Measurements from ENCODE around the gene PSD4.

Gene PSD4

DNA sequence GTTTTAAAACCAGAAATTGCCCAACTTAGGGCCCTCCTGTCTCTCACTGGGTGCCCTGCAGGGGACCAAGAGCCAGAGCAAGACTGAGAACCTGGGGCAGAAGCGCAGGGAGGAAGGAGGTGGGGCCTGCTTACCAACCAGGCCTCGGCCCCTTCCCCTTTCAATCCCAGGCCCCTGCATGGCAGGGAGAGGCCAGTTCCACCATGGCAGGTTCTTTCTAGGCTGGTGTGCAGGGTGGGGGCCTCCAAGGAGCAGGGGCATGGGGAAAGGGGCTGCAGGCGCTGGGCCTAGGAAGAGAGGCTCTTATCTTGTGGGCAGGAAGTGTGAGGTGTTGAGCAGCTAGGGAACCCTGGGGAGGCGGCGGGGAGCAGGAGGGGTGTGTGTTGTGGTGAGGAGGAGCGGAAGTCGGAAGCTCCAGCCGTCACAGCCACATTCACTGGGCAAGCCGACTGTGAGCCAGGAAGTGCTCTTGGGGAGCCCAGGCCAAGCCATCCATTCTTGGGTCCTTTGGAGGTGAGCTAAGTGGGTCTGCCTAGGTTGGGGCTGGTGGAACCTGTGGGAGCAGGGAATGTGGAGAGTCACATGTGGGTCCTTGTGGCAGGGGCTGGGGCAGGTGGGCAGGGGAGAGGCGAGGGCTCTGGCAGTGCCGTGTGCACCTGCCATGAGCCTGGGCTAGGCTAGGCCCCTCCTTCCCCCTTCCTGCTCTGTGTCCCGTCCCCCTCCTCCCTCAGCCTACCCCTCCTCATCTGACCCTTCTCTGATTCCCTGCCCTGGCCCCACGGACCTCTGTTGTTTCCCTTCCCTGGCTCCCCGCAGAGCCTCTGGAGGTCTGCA is at the start of gene PSD4:
PSD4 (plus strand) TSS at position 430 of the 834 bp plus-strand sequence. CDS start 8,486 bp downstream, outside the sequence.
- peak; percentile 64 to 70 (median 69) for DNase-seq (ENCODE audit: low read depth in 3 of 3, low spot score in 1 of 3)

DNA sequence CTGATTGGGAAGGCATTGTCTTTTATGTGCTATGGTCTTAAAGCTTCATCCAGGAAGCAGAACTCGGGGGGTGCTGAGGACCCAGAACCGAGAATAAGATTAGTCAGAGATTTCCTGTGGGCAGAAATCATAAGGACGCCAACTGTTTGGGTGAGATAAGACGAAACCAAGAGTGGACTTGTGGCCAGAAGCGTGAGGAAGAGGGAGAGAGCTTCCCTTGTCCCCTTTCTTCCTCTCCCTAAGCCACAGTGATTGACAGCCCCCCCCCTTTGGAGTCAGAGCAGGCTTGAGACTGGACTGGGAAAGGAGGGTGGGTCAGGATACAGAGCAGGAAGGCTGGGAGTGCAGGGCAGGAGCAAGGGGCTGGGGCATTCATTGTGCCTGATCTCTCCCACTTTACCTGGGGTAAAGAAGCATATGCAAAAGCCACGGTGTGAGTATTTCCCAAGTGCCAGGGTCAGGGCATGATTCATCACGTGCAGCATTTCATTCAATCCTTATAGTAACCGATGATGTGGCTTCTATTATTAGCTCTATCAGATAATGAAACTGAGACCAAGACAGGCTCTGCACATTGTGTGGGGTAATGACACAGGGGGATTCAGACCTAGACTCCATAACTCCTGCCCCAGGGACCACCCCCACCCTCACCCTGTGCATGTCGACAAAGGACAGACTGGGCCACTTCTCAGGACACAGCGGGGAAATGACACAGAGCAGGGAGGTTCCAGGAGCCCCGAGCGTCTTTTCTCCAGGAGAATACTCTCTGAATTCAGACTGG is 49.4 kb upstream of the PSD4 start:
- no peak for DNase-seq (ENCODE audit: low read depth in 3 of 3, low spot score in 1 of 3)

DNA sequence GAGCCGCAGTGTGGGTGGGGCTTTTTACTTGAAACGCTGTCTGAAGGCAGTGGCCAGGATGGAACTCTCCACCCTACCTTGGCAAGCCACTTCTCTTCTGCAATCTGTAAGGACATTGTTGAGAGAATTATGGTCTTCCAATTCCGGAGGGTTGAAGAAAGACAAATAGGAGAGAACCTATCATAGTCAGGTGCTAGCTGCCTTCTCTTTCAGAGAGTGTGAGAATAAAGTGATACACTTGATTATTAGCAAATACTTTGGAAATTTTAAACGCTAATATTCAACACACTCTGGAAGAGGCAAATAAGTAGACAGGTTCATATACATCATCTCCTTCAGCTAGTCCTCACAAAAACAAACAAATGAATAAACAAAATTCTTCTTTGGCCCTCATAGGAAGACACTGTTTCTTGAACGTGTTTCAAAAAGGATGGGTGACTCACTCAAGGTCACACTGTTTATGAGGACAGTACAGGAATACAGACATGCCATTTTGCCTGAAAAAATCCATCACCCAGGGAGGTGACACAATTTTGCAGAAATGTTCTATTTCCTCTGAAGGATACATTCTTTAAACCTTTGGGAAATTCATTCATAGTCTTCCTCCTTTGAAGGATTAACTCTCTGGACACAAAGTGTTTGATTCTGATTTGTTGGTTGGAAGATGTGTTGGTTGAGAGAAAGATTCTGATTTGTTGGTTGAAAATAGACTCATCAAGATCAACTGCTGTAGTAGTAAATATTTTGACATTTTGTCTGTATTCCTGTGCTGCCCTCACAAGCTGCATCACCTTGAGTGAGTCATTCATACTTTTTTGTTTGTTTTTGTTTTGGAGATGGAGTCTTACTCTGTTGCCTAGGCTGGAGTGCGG is 48.6 kb upstream of the PSD4 start:
- no peak for DNase-seq (ENCODE audit: low read depth in 3 of 3, low spot score in 1 of 3)

DNA sequence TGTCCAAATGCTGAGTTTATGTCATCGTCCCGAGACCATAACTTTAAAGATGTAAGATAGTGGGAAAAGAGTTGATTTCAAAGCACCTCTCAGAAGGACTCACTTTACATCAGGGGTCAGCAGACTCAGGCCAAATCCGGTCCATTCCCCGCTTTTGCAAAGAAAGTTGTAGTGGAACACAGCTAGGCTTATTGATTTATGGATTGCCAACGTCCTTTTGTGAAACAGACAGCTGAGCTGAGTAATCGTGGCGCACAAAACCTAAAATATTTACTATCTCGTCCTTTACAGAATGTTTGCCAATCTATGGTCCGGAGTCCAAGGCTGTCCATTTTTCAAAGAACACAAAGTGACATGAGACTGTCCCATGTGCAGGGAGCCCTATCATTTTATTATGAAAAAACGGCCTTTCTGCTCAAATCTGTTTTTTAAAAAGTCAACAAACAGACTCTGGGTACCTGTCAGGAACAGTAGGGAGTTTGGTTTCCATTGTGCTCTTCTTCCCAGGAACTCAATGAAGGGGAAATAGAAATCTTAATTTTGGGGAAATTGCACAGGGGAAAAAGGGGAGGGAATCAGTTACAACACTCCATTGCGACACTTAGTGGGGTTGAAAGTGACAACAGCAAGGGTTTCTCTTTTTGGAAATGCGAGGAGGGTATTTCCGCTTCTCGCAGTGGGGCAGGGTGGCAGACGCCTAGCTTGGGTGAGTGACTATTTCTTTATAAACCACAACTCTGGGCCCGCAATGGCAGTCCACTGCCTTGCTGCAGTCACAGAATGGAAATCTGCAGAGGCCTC is 46.7 kb upstream of the PSD4 start, which contains the start of gene IL1RN:
IL1RN (plus strand) TSS at position 754 of the 801 bp plus-strand sequence; CDS start at position 781, 27 bp downstream.
- no peak for DNase-seq (ENCODE audit: low read depth in 3 of 3, low spot score in 1 of 3)

DNA sequence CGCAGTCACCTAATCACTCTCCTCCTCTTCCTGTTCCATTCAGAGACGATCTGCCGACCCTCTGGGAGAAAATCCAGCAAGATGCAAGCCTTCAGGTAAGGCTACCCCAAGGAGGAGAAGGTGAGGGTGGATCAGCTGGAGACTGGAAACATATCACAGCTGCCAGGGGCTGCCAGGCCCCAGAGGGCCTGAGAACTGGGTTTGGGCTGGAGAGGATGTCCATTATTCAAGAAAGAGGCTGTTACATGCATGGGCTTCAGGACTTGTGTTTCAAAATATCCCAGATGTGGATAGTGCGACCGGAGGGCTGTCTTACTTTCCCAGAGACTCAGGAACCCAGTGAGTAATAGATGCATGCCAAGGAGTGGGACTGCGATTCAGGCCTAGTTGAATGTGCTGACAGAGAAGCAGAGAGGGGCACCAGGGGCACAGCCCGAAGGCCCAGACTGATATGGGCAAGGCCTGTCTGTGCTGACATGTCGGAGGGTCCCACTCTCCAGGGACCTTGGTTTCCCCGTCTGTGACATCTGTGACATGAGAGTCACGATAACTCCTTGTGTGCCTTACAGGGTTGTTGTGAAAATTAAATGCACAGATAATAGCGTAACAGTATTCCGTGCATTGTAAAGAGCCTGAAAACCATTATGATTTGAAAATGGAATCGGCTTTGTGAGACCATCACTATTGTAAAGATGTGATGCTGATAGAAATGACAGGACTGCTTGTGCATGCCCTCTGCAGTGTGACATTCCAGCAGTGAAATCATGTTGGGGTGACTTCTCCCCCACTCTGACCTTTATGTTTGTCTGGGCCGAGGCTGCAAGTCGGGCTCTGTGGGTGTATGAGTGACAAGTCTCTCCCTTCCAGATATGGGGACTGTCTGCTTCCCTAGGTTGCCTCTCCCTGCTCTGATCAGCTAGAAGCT is 45.9 kb upstream of the PSD4 start:
- no peak for DNase-seq (ENCODE audit: low read depth in 3 of 3, low spot score in 1 of 3)

DNA sequence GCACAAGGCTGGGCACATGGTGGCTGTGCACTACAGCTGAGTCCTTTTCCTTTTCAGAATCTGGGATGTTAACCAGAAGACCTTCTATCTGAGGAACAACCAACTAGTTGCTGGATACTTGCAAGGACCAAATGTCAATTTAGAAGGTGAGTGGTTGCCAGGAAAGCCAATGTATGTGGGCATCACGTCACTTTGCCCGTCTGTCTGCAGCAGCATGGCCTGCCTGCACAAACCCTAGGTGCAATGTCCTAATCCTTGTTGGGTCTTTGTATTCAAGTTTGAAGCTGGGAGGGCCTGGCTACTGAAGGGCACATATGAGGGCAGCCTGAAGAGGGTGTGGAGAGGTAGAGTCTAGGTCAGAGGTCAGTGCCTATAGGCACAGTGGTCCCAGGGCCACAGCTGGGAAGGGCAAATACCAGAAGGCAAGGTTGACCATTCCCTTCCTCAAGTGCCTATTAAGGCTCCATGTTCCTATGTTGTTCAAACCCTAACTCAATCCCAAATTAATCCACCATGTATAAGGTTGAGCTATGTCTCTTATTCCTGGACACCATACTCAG is 44.2 kb upstream of the PSD4 start:
- DNase-seq (ENCODE audit: low read depth in 3 of 3, low spot score in 1 of 3): no peak

DNA sequence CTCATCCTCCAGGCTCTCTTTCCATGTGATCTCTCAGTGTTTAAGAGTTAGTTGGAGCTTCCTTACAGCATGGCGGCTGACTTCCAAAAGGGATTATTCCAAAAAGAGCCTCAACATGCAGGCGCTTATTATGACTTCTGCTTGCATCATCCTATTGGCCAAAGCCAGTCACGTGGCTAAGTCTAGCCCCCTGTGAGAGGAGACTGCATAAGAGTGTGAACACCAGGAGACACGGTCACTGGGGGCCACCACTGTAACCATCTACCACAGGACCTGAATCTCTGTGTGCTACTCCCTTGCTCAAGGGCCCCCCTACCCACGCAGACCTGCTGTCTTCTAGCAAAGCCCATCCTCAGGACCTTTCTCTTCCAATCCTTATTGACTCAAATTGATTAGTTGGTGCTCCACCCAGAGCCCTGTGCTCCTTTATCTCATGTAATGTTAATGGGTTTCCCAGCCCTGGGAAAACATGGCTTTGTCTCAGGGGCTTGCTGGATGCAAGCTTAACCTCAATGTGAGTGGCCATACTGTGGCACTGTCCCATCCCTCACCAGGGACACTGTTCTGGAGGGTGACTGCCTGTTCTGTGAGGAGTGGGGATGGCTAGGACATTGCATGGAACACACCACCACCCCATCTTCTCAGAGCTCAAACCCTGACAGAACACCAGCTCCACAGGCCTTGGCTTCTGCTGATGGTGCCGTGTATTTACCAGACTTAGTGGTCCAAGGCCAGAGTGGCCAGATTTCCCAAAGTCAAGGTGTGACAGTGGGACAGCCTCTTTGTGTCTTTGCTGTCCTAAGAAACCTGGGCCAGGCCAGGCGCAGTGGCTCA is 42.2 kb upstream of the PSD4 start:
- DNase-seq (ENCODE audit: low read depth in 3 of 3, low spot score in 1 of 3): no peak

DNA sequence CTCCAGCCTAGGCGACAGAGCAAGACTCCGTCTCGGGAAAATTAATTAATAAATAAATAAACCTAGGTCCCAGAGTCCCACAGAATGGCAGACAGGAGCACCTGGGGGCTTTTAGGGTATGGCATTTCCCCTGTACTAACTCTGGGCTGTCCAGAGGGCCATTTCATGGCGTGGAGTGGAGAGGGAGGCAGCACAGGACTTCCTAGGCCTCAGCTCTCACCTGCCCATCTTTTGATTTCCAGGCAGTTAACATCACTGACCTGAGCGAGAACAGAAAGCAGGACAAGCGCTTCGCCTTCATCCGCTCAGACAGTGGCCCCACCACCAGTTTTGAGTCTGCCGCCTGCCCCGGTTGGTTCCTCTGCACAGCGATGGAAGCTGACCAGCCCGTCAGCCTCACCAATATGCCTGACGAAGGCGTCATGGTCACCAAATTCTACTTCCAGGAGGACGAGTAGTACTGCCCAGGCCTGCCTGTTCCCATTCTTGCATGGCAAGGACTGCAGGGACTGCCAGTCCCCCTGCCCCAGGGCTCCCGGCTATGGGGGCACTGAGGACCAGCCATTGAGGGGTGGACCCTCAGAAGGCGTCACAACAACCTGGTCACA is 41.3 kb upstream of the PSD4 start:
- DNase-seq (ENCODE audit: low read depth in 3 of 3, low spot score in 1 of 3): no peak

DNA sequence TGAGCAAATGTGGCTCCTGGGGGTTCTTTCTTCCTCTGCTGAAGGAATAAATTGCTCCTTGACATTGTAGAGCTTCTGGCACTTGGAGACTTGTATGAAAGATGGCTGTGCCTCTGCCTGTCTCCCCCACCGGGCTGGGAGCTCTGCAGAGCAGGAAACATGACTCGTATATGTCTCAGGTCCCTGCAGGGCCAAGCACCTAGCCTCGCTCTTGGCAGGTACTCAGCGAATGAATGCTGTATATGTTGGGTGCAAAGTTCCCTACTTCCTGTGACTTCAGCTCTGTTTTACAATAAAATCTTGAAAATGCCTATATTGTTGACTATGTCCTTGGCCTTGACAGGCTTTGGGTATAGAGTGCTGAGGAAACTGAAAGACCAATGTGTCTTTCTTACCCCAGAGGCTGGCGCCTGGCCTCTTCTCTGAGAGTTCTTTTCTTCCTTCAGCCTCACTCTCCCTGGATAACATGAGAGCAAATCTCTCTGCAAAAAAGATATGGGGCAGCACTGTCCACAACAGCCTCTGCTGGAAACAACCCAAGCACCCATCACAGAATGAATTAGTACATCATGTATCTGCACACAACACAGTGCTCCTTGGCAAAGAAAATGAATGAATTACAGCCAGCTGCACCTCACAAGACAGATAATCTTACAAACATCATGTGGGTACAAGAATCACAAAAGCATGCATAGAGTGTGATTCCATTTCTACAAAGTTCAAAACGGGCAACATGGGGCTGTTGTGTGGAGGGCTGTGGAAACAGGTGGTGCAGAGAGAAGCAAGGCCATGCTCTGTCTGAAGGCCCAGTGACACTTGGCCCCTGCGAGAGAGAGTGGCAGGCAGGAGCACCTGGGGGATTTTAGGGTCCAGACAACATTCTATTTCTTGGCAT is 39.8 kb upstream of the PSD4 start:
- no peak for DNase-seq (ENCODE audit: low read depth in 3 of 3, low spot score in 1 of 3)

DNA sequence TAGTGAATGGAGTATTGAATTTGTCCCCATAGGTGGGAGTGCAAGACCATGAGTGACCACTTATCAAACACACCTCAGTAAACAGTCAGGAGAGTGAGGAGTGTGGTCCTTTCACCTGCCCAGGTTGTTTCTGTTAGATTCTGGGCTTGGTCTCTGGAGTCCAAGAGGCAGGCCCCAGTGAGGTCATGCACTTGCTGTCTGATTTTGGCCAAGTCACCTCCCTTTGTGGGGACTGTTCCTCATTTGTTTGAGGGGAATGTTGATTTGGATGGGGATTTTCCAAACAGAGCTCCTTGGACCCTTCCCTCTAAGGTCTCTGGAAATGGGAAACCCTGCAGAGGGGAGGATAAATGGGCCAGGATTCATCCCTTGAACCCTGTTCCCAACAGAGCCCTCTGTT is 39.1 kb upstream of the PSD4 start:
- DNase-seq (ENCODE audit: low read depth in 3 of 3, low spot score in 1 of 3): no peak

DNA sequence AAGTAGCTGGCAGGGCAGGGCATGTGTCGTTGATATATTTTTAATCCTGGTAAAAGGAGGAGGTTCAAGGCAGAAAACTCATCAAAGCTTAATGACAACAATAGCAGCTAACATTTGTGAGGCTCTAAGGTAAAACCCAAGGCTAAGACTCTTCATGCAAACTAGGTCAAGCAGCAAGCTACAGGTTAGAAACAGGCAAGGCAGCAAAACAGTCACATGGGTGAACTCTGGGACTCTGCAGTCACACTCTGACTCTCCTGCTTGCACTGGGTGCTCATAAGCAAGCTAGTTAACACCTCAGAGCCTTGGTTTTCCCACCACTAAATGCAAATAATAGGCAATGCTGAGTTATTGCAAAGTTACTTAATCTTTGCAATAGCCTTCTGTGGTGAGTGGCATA is 38.5 kb upstream of the PSD4 start:
- no peak for DNase-seq (ENCODE audit: low read depth in 3 of 3, low spot score in 1 of 3)

DNA sequence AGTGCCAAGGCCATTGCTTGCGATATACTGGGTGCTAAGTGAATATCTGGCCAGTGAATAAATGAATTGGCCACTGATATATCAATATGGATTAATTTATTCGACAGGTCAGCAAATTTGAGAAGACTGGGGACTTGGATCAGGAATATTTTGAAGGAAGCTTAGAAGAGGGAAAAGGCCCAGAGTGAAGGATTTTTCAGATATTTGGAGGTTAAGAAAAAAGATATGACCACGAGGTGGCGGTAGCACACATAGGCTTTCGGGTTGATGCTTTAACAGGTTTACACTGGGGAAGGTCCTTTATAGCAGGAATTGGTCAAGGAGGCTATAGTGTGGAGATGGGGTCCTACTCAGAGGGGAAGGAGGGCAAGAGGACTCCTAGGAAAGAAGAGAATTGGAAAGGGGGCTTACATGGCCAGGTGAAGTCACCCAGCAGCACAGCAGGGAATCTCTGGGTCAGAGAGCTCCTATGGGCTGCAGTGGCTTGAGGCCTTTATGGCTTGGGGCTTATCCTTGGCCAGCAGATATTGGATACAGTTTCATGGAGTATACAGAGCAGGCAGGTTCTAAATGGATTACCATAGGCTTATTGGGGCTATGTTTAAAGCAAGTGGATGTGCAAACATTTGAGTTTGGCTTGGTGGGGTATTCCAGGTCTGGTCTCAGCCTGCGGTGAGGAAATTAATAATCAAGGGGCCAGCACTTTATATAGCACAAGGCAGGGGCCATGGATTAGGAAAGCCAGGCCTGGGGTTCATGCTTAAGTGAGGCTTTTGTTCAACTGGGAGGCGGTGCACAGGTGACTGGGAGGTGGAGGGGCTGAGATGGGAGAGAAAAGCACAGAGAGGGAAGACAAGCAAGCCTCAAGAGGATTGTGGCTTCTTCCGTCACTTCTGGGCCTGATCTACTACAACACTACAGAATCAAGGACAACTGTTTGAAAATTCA is 36.7 kb upstream of the PSD4 start:
- no peak for DNase-seq (ENCODE audit: low read depth in 3 of 3, low spot score in 1 of 3)

DNA sequence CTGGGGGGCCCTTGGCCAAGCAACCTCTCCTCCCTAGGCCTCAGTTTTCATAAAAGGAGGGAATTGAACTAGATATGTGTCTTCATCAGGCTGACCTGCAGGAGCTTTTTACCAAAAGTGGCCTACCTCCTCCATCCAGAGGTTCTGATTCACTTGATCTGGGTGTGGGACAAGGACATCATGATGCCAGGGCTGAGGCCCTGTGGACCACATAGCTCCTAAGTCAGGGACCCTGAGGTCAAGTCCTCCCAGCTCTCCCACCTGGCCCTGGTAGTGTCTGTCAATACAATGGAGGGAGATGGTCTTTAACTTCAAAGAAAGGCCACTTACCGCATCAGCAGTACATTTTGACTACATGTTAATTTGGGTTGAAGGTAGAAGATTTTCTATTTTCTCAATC is 35.9 kb upstream of the PSD4 start:
- DNase-seq (ENCODE audit: low read depth in 3 of 3, low spot score in 1 of 3): no peak

DNA sequence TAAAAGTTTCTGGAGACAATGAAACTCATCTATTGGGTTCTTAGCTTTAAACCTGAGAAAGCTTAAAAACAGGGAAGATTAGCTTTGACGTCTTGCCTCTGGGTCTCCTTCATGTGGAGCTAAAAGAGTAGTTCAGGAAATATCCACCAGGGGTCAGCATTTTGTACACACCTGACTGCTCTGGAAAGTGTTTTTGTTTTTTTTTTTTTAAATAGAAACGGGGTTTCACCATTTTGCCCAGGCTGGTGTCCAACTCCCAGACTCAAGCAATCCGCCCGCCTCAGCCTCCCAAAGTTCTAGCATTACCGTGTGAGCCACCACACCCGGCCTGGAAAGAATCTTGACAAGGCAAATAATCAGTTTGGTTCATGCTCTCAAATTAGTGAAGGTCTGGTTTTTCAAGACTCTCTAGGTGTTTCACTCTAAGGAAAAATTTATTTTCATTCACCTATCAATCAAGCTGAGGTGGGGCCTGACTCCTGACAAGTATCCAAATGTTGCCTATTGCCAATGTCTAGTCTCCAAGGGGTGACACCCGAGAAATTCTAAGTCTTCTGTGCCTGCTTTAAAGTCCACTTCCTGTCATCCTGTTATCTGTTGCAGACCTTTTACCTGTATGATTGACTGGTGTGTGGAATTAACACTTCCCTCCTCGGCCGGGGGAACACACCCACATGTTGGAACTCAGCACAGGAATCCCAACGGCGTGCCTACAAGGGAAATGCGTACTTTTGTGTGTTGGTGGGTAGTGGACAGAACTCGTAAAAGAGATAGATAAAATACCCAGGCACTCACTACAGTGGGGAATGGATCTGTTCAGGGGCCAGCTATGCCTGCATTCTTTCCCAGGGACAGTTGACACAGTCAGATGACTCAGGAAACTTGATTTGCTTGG is 35.1 kb upstream of the PSD4 start:
- peak in 2 of 3 donors; percentile 23 to 29 for DNase-seq (ENCODE audit: low read depth in 3 of 3, low spot score in 1 of 3)

DNA sequence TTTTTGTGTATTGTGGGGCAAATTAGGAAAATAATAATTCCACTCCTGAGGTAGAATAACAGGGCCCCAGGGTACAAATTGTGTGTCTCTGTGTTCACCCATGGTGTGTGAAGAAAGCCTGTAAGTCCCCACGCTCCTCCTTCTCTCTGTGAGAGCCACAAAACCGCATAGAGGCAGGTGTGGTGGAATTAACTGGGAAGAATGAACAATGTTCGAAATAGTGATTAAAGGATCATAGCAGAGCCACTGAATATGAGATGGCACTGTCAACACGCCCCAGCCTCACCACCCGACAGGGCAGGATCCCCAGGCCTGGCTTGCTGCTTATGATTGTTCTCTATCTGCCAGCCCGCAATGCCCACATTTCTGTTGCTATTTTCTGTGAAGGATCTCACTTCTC is 32.3 kb upstream of the PSD4 start:
- no peak for DNase-seq (ENCODE audit: low read depth in 3 of 3, low spot score in 1 of 3)

All from stimulated activated CD4-positive, alpha-beta T cell treated with anti-CD3 and anti-CD28 coated beads, TNF-alpha, amount 100 ng/mL, for 1 hour (primary cell).